HG03097 (cell line): ENCODE measurements around the gene EPHA8.

ENCODE experiments used
- ATAC-seq: cut with Tn5 transposase; IDR thresholded peaks from one replicate; pipeline ENCODE4 v1.9.1; 2021; ENCODE audit not compliant: unreplicated experiment, low FRiP score

Gene EPHA8

DNA sequence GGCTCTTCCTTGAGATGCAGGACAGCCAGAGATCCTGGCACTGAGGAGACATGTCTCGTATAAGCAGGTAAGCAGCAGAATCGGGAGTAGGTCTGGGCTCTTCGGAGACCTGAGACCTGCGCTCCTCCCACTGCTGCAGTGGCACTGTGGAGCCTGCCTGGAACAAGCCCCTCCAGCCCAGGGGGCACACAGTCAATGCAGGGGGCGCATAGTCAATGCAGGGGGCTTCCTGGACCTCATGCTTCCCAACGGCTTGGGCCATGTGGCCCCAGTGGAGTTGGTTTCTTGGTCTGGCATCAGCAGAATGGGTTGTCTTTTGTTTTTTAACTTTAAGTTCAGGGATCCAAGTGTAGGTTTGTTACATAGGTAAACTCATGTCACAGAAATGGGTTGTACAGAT, 27.9 kb upstream of the EPHA8 start:
- ATAC-seq, result no peak

DNA sequence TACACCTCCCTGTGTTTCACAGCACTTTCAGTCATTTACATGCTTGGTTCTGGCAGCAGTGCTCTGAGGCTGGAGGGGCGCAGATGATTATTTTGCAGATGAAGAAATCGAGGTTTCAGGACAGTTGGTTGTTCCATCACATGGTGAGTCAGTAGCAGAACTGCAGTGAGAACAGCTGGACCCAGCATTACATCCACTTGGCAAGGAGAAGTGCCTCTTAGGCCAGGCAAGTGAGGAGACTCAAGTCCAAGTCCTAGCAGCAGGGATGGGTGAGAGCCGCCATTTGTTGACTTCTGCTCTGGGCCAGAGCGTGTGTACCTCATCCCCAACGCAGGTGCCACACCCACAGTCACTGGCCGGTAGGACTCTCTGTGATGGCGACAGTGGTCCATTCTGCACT, 26.8 kb upstream of the EPHA8 start:
- ATAC-seq, result no peak

DNA sequence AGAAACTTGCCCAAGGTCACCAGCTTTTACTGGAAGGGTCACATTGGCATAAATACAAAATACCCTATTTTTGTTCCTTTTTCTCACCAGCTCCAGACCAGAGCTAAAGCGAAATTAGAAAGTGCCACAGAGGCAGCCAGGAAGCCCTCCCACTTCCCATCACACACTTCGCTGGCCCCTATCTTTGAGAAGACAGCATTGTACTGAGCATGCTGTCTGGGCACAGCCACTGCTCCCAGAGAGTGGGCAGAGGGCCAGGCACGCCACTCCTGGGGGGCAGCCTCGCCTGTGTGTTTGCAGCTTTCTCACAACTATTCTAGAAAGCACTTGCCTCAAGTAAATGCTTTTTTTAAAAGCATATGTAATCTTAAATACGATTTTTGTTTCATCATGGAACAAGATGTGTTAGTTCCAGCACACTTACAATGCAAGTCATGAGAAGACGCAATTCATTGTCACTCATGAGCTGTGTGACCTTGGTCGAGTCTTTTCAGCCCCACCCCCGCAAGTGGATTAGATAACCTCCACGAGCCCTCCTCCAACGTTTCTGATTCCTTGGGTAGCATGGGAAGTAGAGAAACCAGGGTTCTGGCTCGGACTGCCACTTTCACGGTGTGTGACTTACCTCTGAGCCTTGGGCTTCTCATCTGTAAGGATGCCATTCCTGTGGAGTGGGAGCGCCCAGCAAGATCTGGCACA, 25.7 kb upstream of the EPHA8 start:
- no peak for ATAC-seq

GRCh38 chr1:22539510-22540118, 23.7 kb upstream of the EPHA8 start:
- ATAC-seq, result no peak

DNA sequence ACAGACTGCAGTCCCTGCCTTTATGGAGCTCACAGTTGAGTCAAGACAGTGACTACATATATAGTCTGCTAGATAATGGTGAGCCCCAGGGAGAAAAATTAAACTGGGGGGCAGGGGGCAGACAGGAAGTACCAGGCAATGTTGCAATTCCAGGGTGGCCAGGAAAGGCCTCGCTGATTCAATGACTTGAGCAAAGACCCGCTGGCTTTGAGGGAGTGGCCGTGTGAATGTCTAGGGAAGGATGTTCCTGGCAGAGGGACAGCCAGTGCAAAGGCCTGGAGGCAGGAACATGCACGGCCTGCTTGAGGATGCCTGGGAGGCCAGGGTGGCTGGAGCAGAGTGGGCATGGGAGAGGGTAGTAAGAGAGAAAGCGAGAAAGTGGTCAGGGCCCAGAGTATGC, 23.0 kb upstream of the EPHA8 start:
- ATAC-seq, result no peak

GRCh38 chr1:22542886-22543285, 20.4 kb upstream of the EPHA8 start:
- no peak for ATAC-seq

- no peak for ATAC-seq
These were observed 19.6 kb upstream of the EPHA8 start for GRCh38 chr1:22543679-22544078.

DNA sequence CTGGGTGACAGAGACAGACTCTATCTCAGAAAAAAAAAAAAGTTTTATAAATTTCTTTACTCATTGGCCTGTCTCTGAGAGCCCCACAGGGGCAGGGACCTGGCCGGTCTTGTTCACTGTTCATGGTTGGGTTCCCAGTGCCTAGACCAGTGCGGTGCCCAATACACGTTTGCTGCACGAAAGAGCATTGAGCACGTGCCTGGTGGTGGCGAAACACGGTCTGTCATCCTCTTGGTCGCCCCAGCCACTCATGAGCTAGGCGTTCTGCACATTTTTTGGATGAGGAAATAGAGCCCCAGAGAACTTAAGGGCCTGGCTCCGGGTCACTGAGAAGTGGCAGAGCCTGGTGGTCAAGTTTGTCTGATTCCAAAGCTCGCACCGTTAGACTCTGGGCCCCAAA, 18.7 kb upstream of the EPHA8 start:
- ATAC-seq, result no peak

DNA sequence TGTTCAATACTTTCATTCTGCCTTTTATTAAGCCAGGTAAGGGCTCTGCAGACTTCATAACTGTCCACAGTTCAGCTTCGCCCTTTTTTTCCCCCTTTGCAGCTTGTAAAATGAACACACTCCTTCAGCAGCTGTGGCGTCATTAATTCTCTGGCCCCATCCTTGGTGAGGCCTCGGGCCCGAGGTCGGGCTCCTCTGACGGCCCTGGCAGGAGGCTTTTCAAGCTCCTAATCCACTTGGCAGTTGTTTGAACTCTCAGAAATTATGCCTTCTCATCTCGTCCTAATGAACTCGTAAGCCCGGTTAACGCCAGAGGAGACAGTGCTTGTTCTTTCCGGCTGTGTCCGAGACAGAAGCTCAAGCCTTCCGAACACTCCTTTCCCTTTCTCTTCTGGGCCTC, 18.1 kb upstream of the EPHA8 start:
- no peak for ATAC-seq

GRCh38 chr1:22547186-22547817, 16.0 kb upstream of the EPHA8 start:
- ATAC-seq, result no peak

DNA sequence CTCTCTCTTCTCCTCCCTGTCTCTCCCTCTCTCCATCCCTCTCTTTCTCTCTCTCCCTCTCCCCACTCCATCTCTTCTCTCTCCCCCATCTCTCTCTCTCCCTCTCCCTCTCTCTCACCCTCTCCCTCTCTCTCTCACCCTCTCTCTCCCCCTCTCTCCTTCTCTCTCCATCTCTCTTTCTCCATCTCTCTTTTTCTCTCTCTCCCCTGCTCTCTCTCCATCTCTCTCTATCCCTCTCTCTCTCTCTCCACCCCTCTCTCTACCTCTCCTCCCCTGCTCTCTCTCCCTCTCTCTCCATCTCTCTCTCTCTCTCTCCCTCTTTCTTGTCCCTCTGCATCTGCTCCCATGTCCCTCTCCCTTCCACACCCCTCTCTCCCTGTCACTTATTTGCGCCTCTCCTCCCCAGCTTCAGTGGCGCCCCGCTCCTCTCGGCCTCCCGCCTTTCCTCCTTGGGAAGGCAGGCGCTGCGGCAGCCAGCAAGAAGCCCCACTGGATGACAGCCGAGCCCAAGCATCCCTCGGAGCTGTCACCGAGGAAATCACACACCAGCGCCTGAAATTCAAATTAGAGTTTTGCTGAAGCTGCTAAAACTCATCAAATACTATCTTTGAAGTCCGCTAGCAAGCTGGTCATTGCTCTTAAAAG, 15.3 kb upstream of the EPHA8 start:
- ATAC-seq, result no peak

- no peak for ATAC-seq
These were observed 13.3 kb upstream of the EPHA8 start for GRCh38 chr1:22550021-22550420.

DNA sequence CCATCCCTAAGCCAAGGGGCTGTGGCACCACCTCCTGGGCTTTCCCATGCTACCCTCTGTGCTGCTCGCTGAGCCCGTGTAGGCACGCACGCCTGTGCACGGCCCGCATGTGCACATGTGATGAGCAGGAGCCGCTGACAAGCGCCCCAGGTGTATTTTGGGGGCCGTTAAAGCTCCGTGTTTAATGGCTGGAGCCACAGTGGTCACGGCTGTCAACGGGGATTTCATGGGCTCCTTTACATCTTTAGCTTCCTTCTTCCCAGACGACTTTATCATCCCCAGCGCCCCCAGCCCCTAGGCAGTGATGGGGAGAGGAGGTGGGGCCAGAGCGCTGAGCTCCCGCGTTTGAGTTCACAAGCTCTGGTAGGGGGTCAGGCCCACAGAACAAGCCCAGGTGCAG, 11.7 kb upstream of the EPHA8 start:
- no peak for ATAC-seq

- ATAC-seq, result no peak
These were observed 11.3 kb upstream of the EPHA8 start for GRCh38 chr1:22552021-22552420.

GRCh38 chr1:22553104-22553880, 10.0 kb upstream of the EPHA8 start:
- ATAC-seq, result no peak

DNA sequence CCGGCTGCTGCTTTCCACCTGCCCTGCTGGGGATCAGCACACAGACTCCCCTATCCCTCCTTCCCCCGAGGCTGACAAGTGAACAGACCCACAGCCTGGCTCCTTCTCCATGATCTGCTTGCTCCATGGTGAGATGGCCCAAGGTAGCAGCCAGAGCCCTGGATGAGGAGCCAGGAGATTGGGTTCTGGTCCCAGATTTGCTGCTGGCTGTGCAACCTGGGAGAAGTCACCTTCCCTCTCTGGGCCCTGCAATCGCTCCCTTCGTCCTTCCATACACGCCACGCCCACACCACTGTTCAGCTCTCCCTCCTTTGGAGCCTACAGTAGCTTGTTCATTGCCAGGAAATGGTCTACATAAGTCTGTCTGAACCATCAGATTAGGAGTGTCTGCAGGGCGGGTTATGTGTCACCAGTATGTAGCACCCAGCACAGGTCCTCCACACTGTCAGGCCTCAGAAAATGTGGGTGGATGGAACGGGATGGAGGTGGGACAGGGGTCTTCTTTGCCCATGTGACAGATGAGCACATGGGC, 9.2 kb upstream of the EPHA8 start:
- ATAC-seq, result no peak

GRCh38 chr1:22555371-22555656, 8.0 kb upstream of the EPHA8 start:
- ATAC-seq, result no peak

DNA sequence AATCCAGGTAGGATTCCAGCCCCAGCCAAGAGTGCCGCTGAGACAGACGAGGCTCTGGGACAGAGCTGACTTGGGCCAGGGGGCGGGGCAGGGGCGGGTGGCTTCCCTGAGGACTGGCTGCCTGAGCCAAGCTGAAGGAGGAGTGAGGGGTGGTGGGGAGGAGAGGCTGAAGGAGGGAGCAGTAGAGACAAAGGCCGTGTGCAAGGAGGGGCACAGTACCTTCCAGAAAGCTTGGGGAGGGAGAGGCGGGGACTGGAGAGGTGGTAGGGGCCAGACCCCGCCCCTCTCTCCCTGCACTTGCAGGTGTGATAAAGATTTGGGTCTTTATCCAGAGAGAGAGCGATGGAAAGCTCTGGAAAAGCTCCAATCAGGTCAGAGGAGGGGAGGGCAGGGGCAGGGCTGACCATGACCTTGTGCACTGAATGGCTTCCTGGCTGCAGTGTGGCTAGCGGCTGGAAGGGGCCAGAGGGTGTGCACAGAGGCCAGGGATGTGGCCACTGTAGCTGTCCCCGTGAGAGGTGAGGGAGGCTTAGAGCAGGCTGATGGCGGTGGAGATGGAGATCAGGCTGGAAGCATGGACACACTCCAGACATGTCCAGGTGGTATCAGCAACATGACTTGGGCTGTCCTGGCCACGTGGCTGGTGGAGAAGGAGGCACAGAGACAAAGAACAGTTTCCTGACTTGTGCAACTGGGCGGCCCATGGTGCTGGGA, 6.7 kb upstream of the EPHA8 start:
- no peak for ATAC-seq

- ATAC-seq, result no peak
These were observed 5.8 kb upstream of the EPHA8 start for GRCh38 chr1:22557341-22557950.
